ENCODE data around the gene PHOX2B.
"Not testable (repeated sequence)": the region's sequence is repeated elsewhere in the genome, so short reads cannot be mapped to it uniquely, and the experiment has no call there.

Gene PHOX2B

GRCh38 chr4:41747230-41748055 lies 1.1 kb downstream of the PHOX2B start:
- Histone ChIP-seq H3K27me3 (ENCODE audit: insufficient read depth, insufficient read length) (peaks cover 98% of the 10 kb centered on the region), H3K9me3 (ENCODE audit: insufficient read depth, low read length) (no peaks in the 10 kb centered on the region), H3K36me3 (ENCODE audit: insufficient read depth, insufficient read length, low read length) (no peaks in the 10 kb centered on the region), H3K4me1 (ENCODE audit: insufficient read depth, insufficient read length) (peaks cover 4% of the 10 kb centered on the region), H3K4me3 (ENCODE audit: insufficient read length, low read depth) (no peak overlapping the region), H3K9ac (ENCODE audit: insufficient read length, low read depth) (no peak overlapping the region)
- no peak for TF ChIP-seq SUZ12 (IDR thresholded peaks at IDR 0.05; ENCODE audit: extremely low read depth, insufficient read depth, insufficient read length)
- TF ChIP-seq ZNF274 (IDR thresholded peaks at IDR 0.05; ENCODE audit: low read depth, low read length) = no peak
- no peak for TF ChIP-seq YY1 (IDR thresholded peaks at IDR 0.05; ENCODE audit: insufficient read depth, insufficient read length)
- DNase-seq (ENCODE audit: low read depth, low spot score) = no peak

DNA sequence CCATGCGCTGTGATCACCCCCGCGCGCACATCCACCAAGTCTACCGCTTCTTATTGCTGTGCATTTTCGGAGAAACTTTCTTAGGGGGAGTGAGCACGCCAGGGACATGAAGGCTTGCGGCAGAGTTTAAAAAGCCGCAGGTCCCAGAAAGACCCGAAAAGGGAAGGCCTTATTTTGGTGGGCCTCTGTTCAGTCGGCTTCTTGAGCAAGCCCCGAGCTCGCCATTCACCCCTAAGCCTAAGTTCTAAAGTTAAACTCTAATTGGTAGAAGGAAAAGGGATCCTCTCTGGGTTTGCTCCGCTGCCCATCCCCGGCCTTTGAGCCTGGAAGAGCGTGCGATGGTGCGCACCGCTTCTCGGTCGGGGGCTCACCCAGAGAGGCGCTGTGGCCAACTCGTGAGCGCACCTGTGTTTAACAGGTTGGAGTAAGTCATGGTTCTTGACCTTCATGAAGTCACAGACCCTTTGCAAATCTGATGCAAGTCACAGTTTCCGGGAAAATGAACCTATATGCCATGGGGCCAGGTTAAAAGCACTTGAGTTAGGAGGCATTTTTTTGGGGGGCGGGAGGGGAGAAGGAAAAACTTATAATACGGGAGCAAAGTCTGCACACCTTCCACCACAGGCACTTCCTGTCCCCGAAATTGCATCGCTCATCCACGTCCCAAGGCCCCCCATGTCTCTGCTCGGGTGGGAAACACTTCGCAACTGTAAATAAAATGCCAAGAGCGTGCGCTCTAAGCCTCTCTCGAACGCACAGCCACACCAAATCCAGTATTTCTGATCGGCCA lies 1.9 kb downstream of the PHOX2B start:
- DNase-seq (ENCODE audit: low read depth, low spot score) = no peak

GRCh38 chr4:41746025-41746439 lies 2.5 kb downstream of the PHOX2B start:
- peaks cover 84% of the 10 kb centered on the region for H3K27me3 ChIP-seq (ENCODE audit: insufficient read depth, insufficient read length)

More for the DNA sequence above, 1.9 kb downstream of the PHOX2B start:
- peaks cover 4% of the 10 kb centered on the region for H3K4me1 ChIP-seq (ENCODE audit: insufficient read depth, insufficient read length)
- no peak overlapping the region for H3K9ac ChIP-seq (ENCODE audit: insufficient read length, low read depth)
- no peaks in the 10 kb centered on the region for H3K36me3 ChIP-seq (ENCODE audit: insufficient read depth, insufficient read length, low read length)
- peak overlapping the region; percentile 26 for H3K4me3 ChIP-seq (ENCODE audit: insufficient read length, low read depth)
- peaks cover 90% of the 10 kb centered on the region for H3K27me3 ChIP-seq (ENCODE audit: insufficient read depth, insufficient read length)
- TF ChIP-seq ZNF274 (IDR thresholded peaks at IDR 0.05; ENCODE audit: low read depth, low read length) = no peak
- TF ChIP-seq SUZ12 (IDR thresholded peaks at IDR 0.05; ENCODE audit: extremely low read depth, insufficient read depth, insufficient read length) = no peak
- TF ChIP-seq YY1 (IDR thresholded peaks at IDR 0.05; ENCODE audit: insufficient read depth, insufficient read length) = no peak
- no peaks in the 10 kb centered on the region for H3K9me3 ChIP-seq (ENCODE audit: insufficient read depth, low read length)

DNA sequence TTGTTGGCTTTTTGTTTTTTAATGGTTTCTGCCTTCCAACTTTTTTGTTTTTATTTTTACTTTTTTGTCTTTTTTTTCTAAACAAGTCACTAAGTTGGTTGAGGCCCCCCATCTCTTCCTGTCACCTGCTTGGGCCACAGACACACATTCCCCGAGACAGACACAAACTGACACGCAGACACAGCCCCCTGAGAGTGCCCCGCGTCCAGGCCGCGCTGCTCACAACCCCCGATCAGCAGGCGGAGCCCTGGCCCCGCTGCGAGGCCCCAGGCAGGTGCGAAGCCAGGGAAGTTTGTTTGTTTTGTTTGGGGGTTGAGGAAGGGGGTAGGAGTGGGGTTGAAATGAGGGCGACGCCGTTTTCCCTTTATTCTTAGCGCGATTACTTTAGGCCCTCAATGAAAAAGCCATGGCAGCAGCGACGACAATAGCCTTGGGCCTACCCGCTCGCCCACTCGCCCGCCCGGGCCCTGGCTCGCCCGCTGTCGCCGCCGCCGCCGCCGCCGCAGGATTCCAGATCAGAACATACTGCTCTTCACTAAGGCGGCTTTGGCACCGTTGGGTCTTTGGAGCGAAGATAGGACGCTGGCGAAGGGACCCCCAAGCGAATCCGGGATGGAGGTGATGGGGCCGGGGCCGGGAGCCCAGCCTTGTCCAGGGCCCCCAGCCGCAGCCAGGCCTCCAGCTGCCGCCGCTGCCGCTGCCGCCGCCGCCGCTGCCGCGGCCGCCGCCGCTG lies 3.1 kb downstream of the PHOX2B start:
- Histone ChIP-seq H3K27me3 (ENCODE audit: insufficient read depth, insufficient read length) (peaks cover 78% of the 10 kb centered on the region), H3K4me1 (ENCODE audit: insufficient read depth, insufficient read length) (peaks cover 2% of the 10 kb centered on the region), H3K4me3 (ENCODE audit: insufficient read length, low read depth) (no peak overlapping the region), H3K9me3 (ENCODE audit: insufficient read depth, low read length) (no peaks in the 10 kb centered on the region), H3K9ac (ENCODE audit: insufficient read length, low read depth) (no peak overlapping the region), H3K36me3 (ENCODE audit: insufficient read depth, insufficient read length, low read length) (no peaks in the 10 kb centered on the region)
- no peak for DNase-seq (ENCODE audit: low read depth, low spot score)
- TF ChIP-seq ZNF274 (IDR thresholded peaks at IDR 0.05; ENCODE audit: low read depth, low read length) (no peak), SUZ12 (IDR thresholded peaks at IDR 0.05; ENCODE audit: extremely low read depth, insufficient read depth, insufficient read length) (peak; percentile 11), YY1 (IDR thresholded peaks at IDR 0.05; ENCODE audit: insufficient read depth, insufficient read length) (no peak)

More at GRCh38 chr4:41746025-41746439, 2.5 kb downstream of the PHOX2B start:
- Histone ChIP-seq H3K9ac (ENCODE audit: insufficient read length, low read depth) (no peak overlapping the region), H3K4me1 (ENCODE audit: insufficient read depth, insufficient read length) (peaks cover 4% of the 10 kb centered on the region), H3K4me3 (ENCODE audit: insufficient read length, low read depth) (peak overlapping the region; percentile 26), H3K9me3 (ENCODE audit: insufficient read depth, low read length) (no peaks in the 10 kb centered on the region), H3K36me3 (ENCODE audit: insufficient read depth, insufficient read length, low read length) (no peaks in the 10 kb centered on the region)
- no peak for TF ChIP-seq SUZ12 (IDR thresholded peaks at IDR 0.05; ENCODE audit: extremely low read depth, insufficient read depth, insufficient read length)
- TF ChIP-seq ZNF274 (IDR thresholded peaks at IDR 0.05; ENCODE audit: low read depth, low read length) = no peak
- TF ChIP-seq YY1 (IDR thresholded peaks at IDR 0.05; ENCODE audit: insufficient read depth, insufficient read length) = no peak
- DNase-seq (ENCODE audit: low read depth, low spot score) = no peak

DNA sequence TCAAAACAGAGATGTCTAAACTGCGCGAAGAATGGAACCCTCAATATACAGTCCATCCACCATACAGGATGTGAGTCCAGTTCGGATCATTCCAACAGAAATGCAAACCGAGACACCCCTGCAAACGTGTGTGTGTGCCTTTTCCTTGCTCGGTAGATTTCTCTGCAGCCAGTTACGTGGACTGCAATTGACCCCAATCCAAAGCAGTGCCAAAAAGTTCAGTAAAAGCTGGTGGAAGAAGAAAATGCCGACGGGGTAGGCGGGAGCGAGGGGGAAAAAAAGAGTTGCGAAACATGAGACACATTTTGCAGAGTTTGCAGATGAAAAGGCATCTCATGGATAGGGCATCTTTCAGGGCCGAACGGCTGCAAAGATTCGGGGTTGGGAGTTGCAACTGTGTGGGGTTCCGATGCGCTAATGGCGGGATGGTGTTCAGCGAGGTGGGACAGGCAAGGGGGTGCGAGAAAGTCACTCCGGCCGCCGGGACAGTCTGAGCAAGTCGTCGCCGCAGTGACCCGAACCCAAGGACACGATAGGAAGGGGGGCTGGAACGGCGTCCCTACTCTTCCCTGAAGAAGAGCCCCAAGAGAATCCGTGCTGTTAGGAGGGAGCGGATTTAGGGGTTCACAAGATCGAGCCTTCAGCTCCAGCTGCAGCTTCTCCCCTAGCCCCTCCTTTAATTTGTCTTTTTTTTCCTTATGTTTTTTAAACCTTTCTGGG lies 3.8 kb downstream of the PHOX2B start:
- Histone ChIP-seq H3K27me3 (ENCODE audit: insufficient read depth, insufficient read length) (peaks cover 71% of the 10 kb centered on the region), H3K9ac (ENCODE audit: insufficient read length, low read depth) (no peak overlapping the region), H3K9me3 (ENCODE audit: insufficient read depth, low read length) (no peaks in the 10 kb centered on the region), H3K4me1 (ENCODE audit: insufficient read depth, insufficient read length) (no peaks in the 10 kb centered on the region), H3K36me3 (ENCODE audit: insufficient read depth, insufficient read length, low read length) (no peaks in the 10 kb centered on the region), H3K4me3 (ENCODE audit: insufficient read length, low read depth) (no peak overlapping the region)
- no peak for DNase-seq (ENCODE audit: low read depth, low spot score)
- TF ChIP-seq YY1 (IDR thresholded peaks at IDR 0.05; ENCODE audit: insufficient read depth, insufficient read length) = no peak
- no peak for TF ChIP-seq SUZ12 (IDR thresholded peaks at IDR 0.05; ENCODE audit: extremely low read depth, insufficient read depth, insufficient read length)
- no peak for TF ChIP-seq ZNF274 (IDR thresholded peaks at IDR 0.05; ENCODE audit: low read depth, low read length)

GRCh38 chr4:41741354-41741753 lies 7.2 kb downstream of the PHOX2B start:
- Histone ChIP-seq H3K36me3 (ENCODE audit: insufficient read depth, insufficient read length, low read length) (no peaks in the 10 kb centered on the region), H3K4me1 (ENCODE audit: insufficient read depth, insufficient read length) (no peaks in the 10 kb centered on the region), H3K9ac (ENCODE audit: insufficient read length, low read depth) (no peak overlapping the region), H3K9me3 (ENCODE audit: insufficient read depth, low read length) (peaks cover 5% of the 10 kb centered on the region; the same call in 1 of the 2 replicates), H3K27me3 (ENCODE audit: insufficient read depth, insufficient read length) (peaks cover 37% of the 10 kb centered on the region), H3K4me3 (ENCODE audit: insufficient read length, low read depth) (no peak overlapping the region)
- no peak for DNase-seq (ENCODE audit: low read depth, low spot score)
- TF ChIP-seq ZNF274 (IDR thresholded peaks at IDR 0.05; ENCODE audit: low read depth, low read length) (no peak), YY1 (IDR thresholded peaks at IDR 0.05; ENCODE audit: insufficient read depth, insufficient read length) (no peak), SUZ12 (IDR thresholded peaks at IDR 0.05; ENCODE audit: extremely low read depth, insufficient read depth, insufficient read length) (no peak)

- not testable (repeated sequence) for DNase-seq (ENCODE audit: low read depth, low spot score); H3K9me3 ChIP-seq (ENCODE audit: insufficient read depth, low read length); H3K9ac ChIP-seq (ENCODE audit: insufficient read length, low read depth); H3K36me3 ChIP-seq (ENCODE audit: insufficient read depth, insufficient read length, low read length); H3K27me3 ChIP-seq (ENCODE audit: insufficient read depth, insufficient read length); H3K4me3 ChIP-seq (ENCODE audit: insufficient read length, low read depth); H3K4me1 ChIP-seq (ENCODE audit: insufficient read depth, insufficient read length)
These were observed 11.0 kb downstream of the PHOX2B start for GRCh38 chr4:41737491-41737890.
